Fibroblast of lung (primary cell): ENCODE results near the gene IL18R1. TPM values are rescaled to one million over a fixed set of nuclear protein-coding genes. Genes with fewer than 3 reads are reported as not detected.
A peak's percentile ranks its signal among the peaks of the same experiment; 100 is the strongest.
"Not testable (repeated sequence)": the region's sequence is repeated elsewhere in the genome, so short reads cannot be mapped to it uniquely, and the experiment has no call there.

Experiments
- DNase-seq, 2 donors: peaks; one replicate each; pipeline versions ENCODE4 v3.0.0 to v3.0.0-alpha.2; 2010; ENCODE audit warnings: low read depth in 2 of 2
- H2AFZ ChIP-seq: 2 replicates; pipeline ENCODE4 v1.5.1; 2012; ENCODE audit warnings: low read length, control low read depth, inconsistent platforms
- H3K27ac ChIP-seq: 2 replicates; pipeline ENCODE4 v1.5.1; 2011; ENCODE audit warnings: low read length, control low read depth; ENCODE audit not compliant: insufficient read depth
- H3K27me3 ChIP-seq: 2 replicates; pipeline ENCODE4 v1.5.1; 2011; ENCODE audit warnings: mild to moderate bottlenecking, low read length; ENCODE audit not compliant: control insufficient read depth, insufficient read depth
- H3K36me3 ChIP-seq: 2 replicates; pipeline ENCODE4 v1.5.1; 2011; ENCODE audit warnings: low read length; ENCODE audit not compliant: control insufficient read depth, insufficient read depth
- H3K4me1 ChIP-seq: 2 replicates; pipeline ENCODE4 v1.5.1; 2011; ENCODE audit warnings: low read length; ENCODE audit not compliant: control insufficient read depth, insufficient read depth; ENCODE audit errors: extremely low read depth
- H3K4me2 ChIP-seq: 2 replicates; pipeline ENCODE4 v1.5.1; 2011; ENCODE audit warnings: low read length, control low read depth; ENCODE audit not compliant: insufficient read depth; ENCODE audit errors: extremely low read depth
- H3K4me3 ChIP-seq, 4 experiments: fragments of 200-600 bp in 1 of 4; sonication (generic) in 1 of 4; replicated peaks in 1 of 4; 2 replicates each; pipeline ENCODE4 v1.5.1; 2011 to 2016; ENCODE audit warnings: low read length in 4 of 4, low read depth in 3 of 4, mild to moderate bottlenecking in 3 of 4, control low read depth in 2 of 4, inconsistent platforms in 1 of 4, mixed read lengths in 1 of 4; ENCODE audit not compliant: insufficient read depth in 1 of 4; ENCODE audit errors: control extremely low read depth in 1 of 4
- H3K79me2 ChIP-seq: 2 replicates; pipeline ENCODE4 v1.5.1; 2012; ENCODE audit warnings: mild to moderate bottlenecking, low read length, inconsistent platforms; ENCODE audit not compliant: control insufficient read depth, insufficient read depth
- H3K9ac ChIP-seq: 2 replicates; pipeline ENCODE4 v1.5.1; 2011; ENCODE audit warnings: mild to moderate bottlenecking, low read length, control low read depth; ENCODE audit not compliant: insufficient read depth
- H3K9me3 ChIP-seq: 2 replicates; pipeline ENCODE4 v1.5.1; 2012; ENCODE audit warnings: low read depth, low read length; ENCODE audit not compliant: control insufficient read depth, insufficient read depth
- H4K20me1 ChIP-seq: 2 replicates; pipeline ENCODE4 v1.5.1; 2011; ENCODE audit warnings: low read length; ENCODE audit not compliant: control insufficient read depth, insufficient read depth; ENCODE audit errors: extremely low read depth
- EZH2 ChIP-seq: IDR thresholded peaks from 2 replicates; pipeline ENCODE4 v1.5.1; 2012; ENCODE audit warnings: low read length, control low read depth, mild to moderate bottlenecking; ENCODE audit errors: missing control alignments
- polyA plus RNA-seq, 2 donors: library from polyadenylated mRNA; depleted of rRNA in 1 of 2; stranded (reverse) in 1 of 2; unstranded in 1 of 2; fragments of >200 nt; gene quantifications; 2 replicates each; pipeline ENCODE4 v1.2.1, GENCODE V29; 2011 to 2012; ENCODE audit warnings: missing spikeins in 1 of 2
- total RNA-seq: library from RNA; depleted of rRNA; stranded (reverse); fragments of >200 nt; gene quantifications from 2 replicates; pipeline ENCODE4 v1.2.1, GENCODE V29; 2014
- TF ChIP-seq, protein P1 (sequence below), 2 donors: IDR thresholded peaks in 1 of 2; conservative IDR thresholded peaks in 1 of 2; 1 replicate in 1 of 2; 2 replicates in 1 of 2; pipeline ENCODE4 v1.5.1; 2011 to 2012; ENCODE audit warnings: low read length in 2 of 2, control low read depth in 1 of 2, inconsistent platforms in 1 of 2, low read depth in 1 of 2, mild to moderate bottlenecking in 1 of 2

Gene IL18R1
- total and polyA plus RNA-seq, 2 donors (not counting 1 experiment from before 2014, with no cell fraction given) = 0.10 to 0.50 TPM

DNA sequence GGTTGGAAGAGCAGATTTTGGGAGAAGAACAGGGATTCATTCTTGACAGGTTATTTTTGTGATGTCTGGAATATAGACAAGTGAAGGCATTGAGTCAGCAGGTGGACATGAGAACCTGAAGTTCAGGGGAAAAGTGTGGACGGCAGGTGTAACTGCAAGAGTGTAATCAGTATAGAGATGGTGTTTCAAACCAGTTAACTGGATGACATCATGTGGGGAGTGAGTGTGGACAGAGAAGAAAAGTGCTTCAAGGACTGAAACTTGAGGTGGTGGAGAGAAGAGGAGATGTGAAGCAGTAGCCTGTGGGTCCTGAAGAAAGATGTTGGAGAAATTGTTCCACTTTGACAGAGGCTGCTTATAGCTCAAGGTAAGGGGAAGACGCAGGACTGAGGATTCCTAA, 37.2 kb upstream of the IL18R1 start:
- H3K27ac ChIP-seq = no peak overlapping the region
- no peaks in the 10 kb centered on the region for H3K79me2 ChIP-seq
- H2AFZ ChIP-seq = no peak overlapping the region
- H3K4me2 ChIP-seq = no peak overlapping the region
- TF ChIP-seq, protein P1, sequence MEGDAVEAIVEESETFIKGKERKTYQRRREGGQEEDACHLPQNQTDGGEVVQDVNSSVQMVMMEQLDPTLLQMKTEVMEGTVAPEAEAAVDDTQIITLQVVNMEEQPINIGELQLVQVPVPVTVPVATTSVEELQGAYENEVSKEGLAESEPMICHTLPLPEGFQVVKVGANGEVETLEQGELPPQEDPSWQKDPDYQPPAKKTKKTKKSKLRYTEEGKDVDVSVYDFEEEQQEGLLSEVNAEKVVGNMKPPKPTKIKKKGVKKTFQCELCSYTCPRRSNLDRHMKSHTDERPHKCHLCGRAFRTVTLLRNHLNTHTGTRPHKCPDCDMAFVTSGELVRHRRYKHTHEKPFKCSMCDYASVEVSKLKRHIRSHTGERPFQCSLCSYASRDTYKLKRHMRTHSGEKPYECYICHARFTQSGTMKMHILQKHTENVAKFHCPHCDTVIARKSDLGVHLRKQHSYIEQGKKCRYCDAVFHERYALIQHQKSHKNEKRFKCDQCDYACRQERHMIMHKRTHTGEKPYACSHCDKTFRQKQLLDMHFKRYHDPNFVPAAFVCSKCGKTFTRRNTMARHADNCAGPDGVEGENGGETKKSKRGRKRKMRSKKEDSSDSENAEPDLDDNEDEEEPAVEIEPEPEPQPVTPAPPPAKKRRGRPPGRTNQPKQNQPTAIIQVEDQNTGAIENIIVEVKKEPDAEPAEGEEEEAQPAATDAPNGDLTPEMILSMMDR (conservative IDR thresholded peaks at IDR 0.05 in 1 of 2, IDR thresholded peaks at IDR 0.05 in 1 of 2; ENCODE audit: low read depth in 1 of 2, low read length in 2 of 2) = no peak
- TF ChIP-seq EZH2 = no peak
- H3K9ac ChIP-seq = no peak overlapping the region
- no peaks in the 10 kb centered on the region for H3K36me3 ChIP-seq
- no peaks in the 10 kb centered on the region for H3K27me3 ChIP-seq
- no peaks in the 10 kb centered on the region for H3K4me1 ChIP-seq
- DNase-seq = no peak
- H3K9me3 ChIP-seq = no peaks in the 10 kb centered on the region
- H4K20me1 ChIP-seq = no peaks in the 10 kb centered on the region
- no peak overlapping the region for H3K4me3 ChIP-seq

DNA sequence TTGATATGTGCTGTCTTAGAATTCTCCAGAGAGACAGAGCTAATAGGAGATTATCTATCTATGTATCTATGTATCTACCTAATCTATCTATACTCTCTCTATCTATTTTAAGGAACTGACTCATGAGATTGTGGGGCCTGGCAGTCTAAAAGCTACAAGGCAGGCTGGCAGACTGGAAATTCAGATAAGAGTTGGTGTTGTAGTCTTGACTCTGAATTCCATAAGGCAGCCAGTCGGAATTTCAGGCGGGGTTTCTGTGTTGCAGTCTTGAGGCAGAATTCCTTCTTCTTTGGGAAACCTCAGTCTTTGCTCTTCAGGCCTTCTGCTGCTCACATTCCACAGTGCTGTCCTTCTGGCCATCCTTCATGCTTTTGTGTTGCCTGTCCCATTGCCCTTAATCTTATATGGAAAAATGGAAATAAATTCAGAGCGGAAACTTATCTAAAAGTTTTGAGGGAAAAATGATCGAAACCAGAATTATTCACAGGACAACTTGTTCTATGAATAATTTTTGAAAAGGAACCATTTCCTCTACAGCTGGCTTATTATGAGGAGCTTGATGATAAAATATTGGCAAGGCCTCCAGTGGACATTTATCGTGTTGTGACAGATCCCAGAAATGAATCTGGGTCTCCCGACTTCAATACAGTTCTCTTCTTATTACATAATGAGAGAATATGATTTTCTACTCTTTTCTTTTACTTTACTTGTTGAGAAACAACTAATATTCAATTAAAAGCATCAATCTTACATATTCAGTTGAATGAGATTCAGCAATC, 33.5 kb upstream of the IL18R1 start:
- Histone ChIP-seq H3K79me2 (no peaks in the 10 kb centered on the region), H3K9me3 (no peaks in the 10 kb centered on the region), H3K4me2 (no peak overlapping the region), H4K20me1 (no peaks in the 10 kb centered on the region), H3K36me3 (no peaks in the 10 kb centered on the region), H3K9ac (no peak overlapping the region), H3K27me3 (no peaks in the 10 kb centered on the region), H2AFZ (no peak overlapping the region), H3K27ac (no peak overlapping the region), H3K4me1 (no peaks in the 10 kb centered on the region), H3K4me3 (no peak overlapping the region)
- TF ChIP-seq, protein P1 (conservative IDR thresholded peaks at IDR 0.05 in 1 of 2, IDR thresholded peaks at IDR 0.05 in 1 of 2; ENCODE audit: low read depth in 1 of 2, low read length in 2 of 2) = no peak
- TF ChIP-seq EZH2 = no peak
- peak in 1 of 2 donors; percentile 52 for DNase-seq

DNA sequence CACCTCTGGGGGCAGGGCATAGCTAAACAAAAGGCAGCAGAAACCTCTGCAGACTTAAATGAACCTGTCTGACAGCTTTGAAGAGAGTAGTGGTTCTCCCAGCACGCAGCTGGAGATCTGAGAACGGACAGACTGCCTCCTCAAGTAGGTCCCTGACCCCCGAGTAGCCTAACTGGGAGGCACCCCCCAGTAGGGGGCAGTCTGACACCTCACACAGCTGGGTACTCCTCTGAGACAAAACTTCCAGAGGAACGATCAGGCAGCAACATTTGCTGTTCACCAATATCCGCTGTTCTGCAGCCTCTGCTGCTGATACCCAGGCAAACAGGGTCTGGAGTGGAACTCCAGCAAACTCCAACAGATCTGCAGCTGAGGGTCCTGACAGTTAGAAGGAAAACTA, 30.7 kb upstream of the IL18R1 start:
- H3K4me1 ChIP-seq, H3K4me2 ChIP-seq, H3K27me3 ChIP-seq, H3K9ac ChIP-seq, H3K27ac ChIP-seq, H3K79me2 ChIP-seq, H4K20me1 ChIP-seq, H2AFZ ChIP-seq, H3K9me3 ChIP-seq, DNase-seq, H3K36me3 ChIP-seq, H3K4me3 ChIP-seq: not testable (repeated sequence)
